Left colon (tissue), 2 donors: ENCODE measurements around the gene TMEM184C. TPM values are rescaled to one million over a fixed set of nuclear protein-coding genes. Genes with fewer than 3 reads are reported as not detected.

ENCODE experiments used
- ATAC-seq: fragments of 200-7000 bp; cut with Tn5 transposase; one replicate; pipeline ENCODE4 v1.9.1; 2020; ENCODE audit warnings: mild to moderate bottlenecking, moderate library complexity
- DNase-seq, 2 donors: peaks; one replicate each; pipeline ENCODE4 v3.0.0-alpha.2; 2020
- intact Hi-C, 2 donors: fragments of 100-400 bp; cut with DNase I in 1 of 2; cut with micrococcal nuclease in 1 of 2; formaldehyde crosslinking; loops; one replicate each; pipeline versions ENCODE4 v1.11.2 to v1.14.0; 2022; cut with DNase I, micrococcal nuclease
- long read RNA-seq: library from polyadenylated mRNA; unstranded; transcript quantifications from one replicate; pipeline ENCODE4 v2.0.0, GENCODE V29; 2021
- total RNA-seq, 2 donors: library from RNA; stranded (reverse); fragmentation: NEBNext Ultra II Directional; extraction: Animal tissue kit (Norgen Biotek cat#: 25700); gene quantifications; one replicate each; pipeline ENCODE4 v1.2.1, GENCODE V29; 2021
- donor health status: DM: no; HTN: no; CAD: no.
- donor health status: DM: yes; HTN: yes; CAD: no.

The TMEM184C gene
- total RNA-seq: 10 to 100 TPM; 38.1 to 41.8 TPM
- long read RNA-seq, full-length matches to known transcripts: 24 of 33 reads
- long read RNA-seq, partial matches to known transcripts: 1 of 33 reads
- long read RNA-seq, other reads (novel, unspliced or antisense): 8 of 33 reads

GRCh38 chr4:147617173-147617840 lies at the start of gene TMEM184C:
TSS of gene TMEM184C (plus strand) at chr4:147617397. CDS start at chr4:147617957, 560 bp downstream.
- ATAC-seq (peak; percentile 98), DNase-seq (peak; percentile 98 to 100)
- intact Hi-C loops: no loop called here

- intact Hi-C loops: no loop called here
- DNase-seq (no peak), ATAC-seq (no peak)
Measured at GRCh38 chr4:147570616-147571015, 46.6 kb upstream of the TMEM184C start.

- ATAC-seq: no peak
- intact Hi-C loops: no loop called here
- DNase-seq: no peak
Measured at GRCh38 chr4:147571036-147571770, 46.0 kb upstream of the TMEM184C start.

- intact Hi-C loops: no loop called here
- DNase-seq (no peak), ATAC-seq (no peak)
Measured at GRCh38 chr4:147576084-147576483, 41.1 kb upstream of the TMEM184C start.

- DNase-seq (no peak), ATAC-seq (no peak)
- intact Hi-C loops: no loop called here
Measured at GRCh38 chr4:147578051-147578476, 39.1 kb upstream of the TMEM184C start.

- DNase-seq (no peak), ATAC-seq (no peak)
- intact Hi-C loops: no loop called here
Measured at GRCh38 chr4:147578593-147578992, 38.6 kb upstream of the TMEM184C start.

GRCh38 chr4:147580396-147580795 lies 36.8 kb upstream of the TMEM184C start:
- intact Hi-C loops: no loop called here
- ATAC-seq: no peak
- DNase-seq: no peak

- ATAC-seq (no peak), DNase-seq (no peak)
- intact Hi-C loops: no loop called here
Measured at GRCh38 chr4:147581606-147582350, 35.4 kb upstream of the TMEM184C start.

- DNase-seq: no peak
- ATAC-seq: no peak
- intact Hi-C loops: no loop called here
Measured at GRCh38 chr4:147582386-147583060, 34.7 kb upstream of the TMEM184C start.

- DNase-seq: no peak
- intact Hi-C loops: no loop called here
- no peak for ATAC-seq
Measured at GRCh38 chr4:147583876-147584275, 33.3 kb upstream of the TMEM184C start.

GRCh38 chr4:147586032-147586431 lies 31.2 kb upstream of the TMEM184C start:
- DNase-seq (no peak), ATAC-seq (no peak)
- intact Hi-C loops: no loop called here

- intact Hi-C loops: no loop called here
- ATAC-seq (no peak), DNase-seq (no peak)
Measured at GRCh38 chr4:147586637-147587036, 30.6 kb upstream of the TMEM184C start.

- DNase-seq: no peak
- no peak for ATAC-seq
- intact Hi-C loops: no loop called here
Measured at GRCh38 chr4:147587041-147587440, 30.2 kb upstream of the TMEM184C start.

GRCh38 chr4:147589586-147589985 lies 27.6 kb upstream of the TMEM184C start:
- intact Hi-C loops: no loop called here
- no peak for DNase-seq
- no peak for ATAC-seq

- intact Hi-C loops: loop anchor here in 1 of 2 donors (10.0 kb wide), 2 partner anchors 426 to 486 kb away; no protein-coding TSS in a partner anchor
- ATAC-seq (no peak), DNase-seq (peak in 1 of 2 donors; percentile 57)
Measured at GRCh38 chr4:147590249-147590920, 26.8 kb upstream of the TMEM184C start.

GRCh38 chr4:147591106-147591505 lies 26.1 kb upstream of the TMEM184C start:
- ATAC-seq: no peak
- DNase-seq: no peak
- intact Hi-C loops: loop anchor here in 1 of 2 donors (10.0 kb wide), 2 partner anchors 426 to 486 kb away; no protein-coding TSS in a partner anchor

GRCh38 chr4:147594107-147594506 lies 23.1 kb upstream of the TMEM184C start:
- intact Hi-C loops: loop anchor here in 1 of 2 donors (10.0 kb wide), 2 partner anchors 429 to 489 kb away; no protein-coding TSS in a partner anchor
- no peak for ATAC-seq

GRCh38 chr4:147594578-147594977 lies 22.6 kb upstream of the TMEM184C start:
- no peak for DNase-seq
- ATAC-seq: no peak
- intact Hi-C loops: loop anchor here in 1 of 2 donors (10.0 kb wide), 2 partner anchors 430 to 490 kb away; no protein-coding TSS in a partner anchor

More at GRCh38 chr4:147594107-147594506, 23.1 kb upstream of the TMEM184C start:
- DNase-seq: no peak
